GM18507 (cell line): ENCODE measurements around the gene MRPS26.

Experiments used
- DNase-seq: peaks from one replicate; pipeline ENCODE4 v3.0.0; 2011; ENCODE audit warnings: low read depth; ENCODE audit not compliant: insufficient read length; ENCODE audit errors: extremely low spot score
- FAIRE-seq: peaks from 2 replicates; lab custom pipeline; 2011; peaks lifted over from hg19 to GRCh38; lab: Jason Lieb, UNC

Gene MRPS26

GRCh38 chr20:3094848-3095629, 49.2 kb downstream of the MRPS26 start:
- FAIRE-seq (no peak), DNase-seq (no peak)
